K562 (cell line): Measurements from ENCODE around the gene COL4A2. TPM values are rescaled to one million over a fixed set of nuclear protein-coding genes. Genes with fewer than 3 reads are reported as not detected.

ENCODE experiments used
- ATF3 ChIP-seq, 2 experiments: fragments of 450-650 bp in 1 of 2; sonication (generic) in 1 of 2; formaldehyde crosslinking in 1 of 2; IDR thresholded peaks in 1 of 2; conservative IDR thresholded peaks in 1 of 2; 2 replicates each; pipeline versions ENCODE4 v1.6.1 to v1.8.1; 2016 to 2023; ENCODE audit warnings: mild to moderate bottlenecking in 2 of 2, moderate library complexity in 2 of 2, inconsistent platforms in 1 of 2, missing genetic modification reagents in 1 of 2
- BRF1 ChIP-seq: IDR thresholded peaks from 3 replicates; pipeline ENCODE4 v1.6.1; 2011; ENCODE audit warnings: borderline replicate concordance, mild to moderate bottlenecking; ENCODE audit not compliant: insufficient read length; ENCODE audit errors: extremely low read depth
- CCNT2 ChIP-seq: IDR thresholded peaks from 2 replicates; pipeline ENCODE4 v1.6.1; 2011; ENCODE audit warnings: borderline replicate concordance, low read depth, mild to moderate bottlenecking, moderate library complexity, mixed read lengths, low read length; ENCODE audit not compliant: insufficient read length; ENCODE audit errors: extremely low read depth
- CREB1 ChIP-seq, 2 experiments: sonication (generic) in 1 of 2; formaldehyde crosslinking in 1 of 2; IDR thresholded peaks; 2 replicates each; pipeline versions ENCODE4 v1.6.1 to v1.8.0; 2012 to 2022; ENCODE audit warnings: inconsistent platforms in 1 of 2, mild to moderate bottlenecking in 1 of 2, missing genetic modification reagents in 1 of 2, moderate library complexity in 1 of 2
- ETV6 ChIP-seq, 3 experiments: fragments of 150-350 bp in 1 of 3; sonication (generic) in 1 of 3; formaldehyde crosslinking in 1 of 3; IDR thresholded peaks; 2 replicates each; pipeline versions ENCODE4 v1.6.1 to v1.8.0; 2014 to 2022; ENCODE audit warnings: borderline replicate concordance in 2 of 3, low read depth in 2 of 3, antibody characterized with exemption in 1 of 3, low read length in 1 of 3, mild to moderate bottlenecking in 1 of 3, missing genetic modification reagents in 1 of 3
- GABPA ChIP-seq: fragments of 200-800 bp; sonication (Bioruptor generic); conservative IDR thresholded peaks from 2 replicates; pipeline ENCODE4 v1.6.1; 2016; ENCODE audit warnings: low read depth, missing genetic modification characterization, missing compliant biosample characterization
- IFI16 ChIP-seq: fragments of 250-450 bp; sonication (Bioruptor Pico); IDR thresholded peaks from 2 replicates; pipeline ENCODE4 v2.1.2; 2022; ENCODE audit warnings: mild to moderate bottlenecking, inconsistent platforms
- MITF ChIP-seq: IDR thresholded peaks from 2 replicates; pipeline ENCODE4 v1.6.1; 2014; ENCODE audit warnings: antibody characterized with exemption
- MNT ChIP-seq, 2 experiments: fragments of 450-650 bp; conservative IDR thresholded peaks; 2 replicates each; pipeline ENCODE4 v1.6.1; 2017; ENCODE audit warnings: mild to moderate bottlenecking in 2 of 2, moderate library complexity in 2 of 2
- MYNN ChIP-seq, 2 experiments: sonication (generic); formaldehyde crosslinking in 1 of 2; IDR thresholded peaks; 2 replicates each; pipeline versions ENCODE4 v1.5.0 to v1.6.1; 2016 to 2020; ENCODE audit warnings: antibody characterized with exemption in 1 of 2, missing genetic modification reagents in 1 of 2
- NCOR1 ChIP-seq: fragments of 450-650 bp; IDR thresholded peaks from 2 replicates; pipeline ENCODE4 v1.6.1; 2016; ENCODE audit warnings: mild to moderate bottlenecking, moderate library complexity
- NR2C1 ChIP-seq, 2 experiments: fragments of 450-650 bp; IDR thresholded peaks; 2 replicates each; pipeline ENCODE4 v1.6.1; 2017; ENCODE audit warnings: mild to moderate bottlenecking in 2 of 2, antibody characterized with exemption in 1 of 2, inconsistent platforms in 1 of 2, missing compliant biosample characterization in 1 of 2, missing genetic modification characterization in 1 of 2
- SMARCA4 ChIP-seq: fragments of 450-650 bp; IDR thresholded peaks from 2 replicates; pipeline ENCODE4 v1.6.1; 2016
- TAL1 ChIP-seq: fragments of 450-650 bp; IDR thresholded peaks from 2 replicates; pipeline ENCODE4 v1.6.1; 2016; ENCODE audit warnings: mild to moderate bottlenecking
- TCF7L2 ChIP-seq: fragments of 150-350 bp; IDR thresholded peaks from 2 replicates; pipeline ENCODE4 v1.6.1; 2016; ENCODE audit warnings: low read depth, mild to moderate bottlenecking, low read length, moderate library complexity
- ZNF24 ChIP-seq: fragments of 450-650 bp; IDR thresholded peaks from 2 replicates; pipeline ENCODE4 v1.6.1; 2016
- ZNF57 ChIP-seq: fragments of 450-650 bp; formaldehyde crosslinking; IDR thresholded peaks from 2 replicates; pipeline ENCODE4 v1.4.0; 2020; ENCODE audit warnings: mild to moderate bottlenecking, moderate library complexity
- ZNF717 ChIP-seq: fragments of 250-450 bp; sonication (Bioruptor Pico); IDR thresholded peaks from 2 replicates; pipeline ENCODE4 v1.5.0; 2021
- polyA plus RNA-seq, 8 experiments: library from polyadenylated mRNA; depleted of rRNA in 4 of 8; stranded (reverse) in 5 of 8; unstranded in 3 of 8; fragments of >200 nt; fragmentation: Nextera tagmentation in 2 of 8; fragmentation: Illumina TruSeq in 1 of 8; extraction: Ambion mirVana in 2 of 8; extraction: Trizol in 1 of 8; gene quantifications; 2 replicates each; pipeline versions ENCODE4 v1.2.1 to v1.2.3, GENCODE V29; 2011 to 2014; ENCODE audit warnings: inconsistent platforms in 1 of 8, missing spikeins in 1 of 8
- total RNA-seq, 7 experiments: library from RNA; depleted of rRNA in 6 of 7; stranded (reverse); fragments of >200 nt in 6 of 7; fragmentation: Illumina TruSeq in 2 of 7; extraction: Trizol in 2 of 7; gene quantifications; 2 replicates each; pipeline versions ENCODE4 v1.2.1 to v1.2.3, GENCODE V29; 2011 to 2021; ENCODE audit warnings: low replicate concordance in 1 of 7
- TF ChIP-seq, protein P1 (sequence below): sonication (generic); formaldehyde crosslinking; IDR thresholded peaks from 2 replicates; pipeline ENCODE4 v1.8.0; 2022; ENCODE audit warnings: missing genetic modification reagents, mild to moderate bottlenecking, moderate library complexity, borderline replicate concordance
- TF ChIP-seq, protein P2 (sequence below): fragments of 450-650 bp; IDR thresholded peaks from 2 replicates; pipeline ENCODE4 v1.6.1; 2017; ENCODE audit warnings: mild to moderate bottlenecking, moderate library complexity

The COL4A2 gene
- total and polyA plus RNA-seq, 9 of the 15 experiments (the other 6 are each of a cell fraction or from before 2014, with no cell fraction given): 0.13 to 15.2 (median 8.1) TPM

DNA sequence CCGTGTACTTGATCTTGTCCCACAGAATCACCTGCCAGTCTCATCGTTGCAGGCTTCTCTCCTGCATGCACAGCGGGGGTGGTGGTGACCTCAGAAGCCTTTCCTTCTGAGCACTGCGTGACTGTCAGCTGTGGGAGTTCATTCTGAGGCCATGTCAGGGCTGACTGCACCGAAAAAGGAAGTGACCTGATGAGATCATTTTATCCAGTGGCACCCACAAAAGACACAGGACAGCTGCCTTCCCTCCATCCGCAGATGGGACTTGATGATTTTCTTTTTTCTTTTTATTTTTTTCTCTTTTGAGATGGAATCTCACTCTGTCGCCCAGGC is 164.7 kb downstream of the COL4A2 start (continued):
- TF ChIP-seq CCNT2 (peak; percentile 29), TAL1 (peak; percentile 19; the same call in 1 of the 2 replicates), BRF1 (no peak), MNT (conservative IDR thresholded peaks at IDR 0.05) (0 out of 4 replicates have a peak, but pooled peaks of 1 of the 2 experiments have one; percentile 21), ETV6 (IDR thresholded peaks at IDR 0.05; ENCODE audit: borderline replicate concordance in 1 of 2, low read depth in 2 of 2, low read length in 1 of 2) (no peak), ETV6 (CRISPR knock-in tag; IDR thresholded peaks at IDR 0.05; ENCODE audit: borderline replicate concordance) (no peak), ZNF24 (no peak), NR2C1 (IDR thresholded peaks at IDR 0.05) (peak; percentile 45), NR2C1 (tag; IDR thresholded peaks at IDR 0.05) (0 out of 2 replicates have a peak, but pooled peaks have one; percentile 20), MYNN (IDR thresholded peaks at IDR 0.05) (peak; percentile 68; the same call in 1 of the 2 replicates), MYNN (CRISPR knock-in tag; IDR thresholded peaks at IDR 0.05) (no peak), ZNF717 (no peak), GABPA (tag) (peak; percentile 49), ZNF57 (no peak), SMARCA4 (peak; percentile 56; the same call in 1 of the 2 replicates), TCF7L2 (no peak), MITF (peak; percentile 46; the same call in 1 of the 2 replicates), NCOR1 (peak; percentile 58), ATF3 (IDR thresholded peaks at IDR 0.05) (peak; percentile 86), ATF3 (CRISPR knock-in tag; conservative IDR thresholded peaks at IDR 0.05) (0 out of 2 replicates have a peak, but pooled peaks have one; percentile 64), IFI16 (CRISPR knock-in tag) (no peak), CREB1 (IDR thresholded peaks at IDR 0.05) (no peak), CREB1 (CRISPR knock-in tag; IDR thresholded peaks at IDR 0.05) (0 out of 2 replicates have a peak, but pooled peaks have one; percentile 42)
- TF ChIP-seq, protein P1, sequence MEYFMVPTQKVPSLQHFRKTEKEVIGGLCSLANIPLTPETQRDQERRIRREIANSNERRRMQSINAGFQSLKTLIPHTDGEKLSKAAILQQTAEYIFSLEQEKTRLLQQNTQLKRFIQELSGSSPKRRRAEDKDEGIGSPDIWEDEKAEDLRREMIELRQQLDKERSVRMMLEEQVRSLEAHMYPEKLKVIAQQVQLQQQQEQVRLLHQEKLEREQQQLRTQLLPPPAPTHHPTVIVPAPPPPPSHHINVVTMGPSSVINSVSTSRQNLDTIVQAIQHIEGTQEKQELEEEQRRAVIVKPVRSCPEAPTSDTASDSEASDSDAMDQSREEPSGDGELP (CRISPR knock-in tag): peak; percentile 98
- TF ChIP-seq, protein P2, sequence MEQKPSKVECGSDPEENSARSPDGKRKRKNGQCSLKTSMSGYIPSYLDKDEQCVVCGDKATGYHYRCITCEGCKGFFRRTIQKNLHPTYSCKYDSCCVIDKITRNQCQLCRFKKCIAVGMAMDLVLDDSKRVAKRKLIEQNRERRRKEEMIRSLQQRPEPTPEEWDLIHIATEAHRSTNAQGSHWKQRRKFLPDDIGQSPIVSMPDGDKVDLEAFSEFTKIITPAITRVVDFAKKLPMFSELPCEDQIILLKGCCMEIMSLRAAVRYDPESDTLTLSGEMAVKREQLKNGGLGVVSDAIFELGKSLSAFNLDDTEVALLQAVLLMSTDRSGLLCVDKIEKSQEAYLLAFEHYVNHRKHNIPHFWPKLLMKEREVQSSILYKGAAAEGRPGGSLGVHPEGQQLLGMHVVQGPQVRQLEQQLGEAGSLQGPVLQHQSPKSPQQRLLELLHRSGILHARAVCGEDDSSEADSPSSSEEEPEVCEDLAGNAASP: peak; percentile 60; the same call in 1 of the 2 replicates
